WTC11 (cell line): ENCODE measurements around the gene SYTL1. TPM values are rescaled to one million over a fixed set of nuclear protein-coding genes. Genes with fewer than 3 reads are reported as not detected.

Source experiments
- ATAC-seq: fragments of 200-7000 bp; cut with Tn5 transposase; 2 replicates; pipeline ENCODE4 v1.10.0; 2021; ENCODE audit warnings: mild to moderate bottlenecking, moderate library complexity
- CTCF ChIA-PET: fragments of 300-600 bp; sonication (Branson Sonifier 250); formaldehyde crosslinking; loops from one replicate; lab custom pipeline; 2021; ENCODE audit warnings: antibody characterized with exemption; lab: Charles Lee
- POLR2A ChIA-PET: fragments of 350-600 bp; sonication (Branson Sonifier 250); formaldehyde crosslinking; loops from one replicate; lab custom pipeline; 2021; ENCODE audit warnings: antibody characterized with exemption; lab: Charles Lee
- DNase-seq: peaks from one replicate; pipeline ENCODE4 v3.0.0; 2021; ENCODE audit warnings: low spot score
- H3K27ac Mint-ChIP-seq: 2 replicates; pipeline ENCODE4 v1.8.0; 2021; ENCODE audit warnings: mixed read lengths
- H3K27me3 Mint-ChIP-seq: 2 replicates; pipeline ENCODE4 v1.8.0; 2021; ENCODE audit warnings: low read depth, mild to moderate bottlenecking, moderate library complexity, mixed read lengths
- H3K36me3 Mint-ChIP-seq: 2 replicates; pipeline ENCODE4 v1.8.0; 2021; ENCODE audit warnings: mixed read lengths
- H3K4me1 Mint-ChIP-seq: 2 replicates; pipeline ENCODE4 v1.8.0; 2022; ENCODE audit warnings: mixed read lengths
- H3K4me3 Mint-ChIP-seq: 2 replicates; pipeline ENCODE4 v1.8.0; 2021; ENCODE audit warnings: mild to moderate bottlenecking, moderate library complexity, mixed read lengths
- H3K9me3 Mint-ChIP-seq: 2 replicates; pipeline ENCODE4 v1.8.0; 2021; ENCODE audit warnings: mixed read lengths
- ATF1 ChIP-seq: sonication (generic); formaldehyde crosslinking; IDR thresholded peaks from 2 replicates; pipeline ENCODE4 v1.8.1; 2023; ENCODE audit warnings: mild to moderate bottlenecking, moderate library complexity, missing genetic modification reagents
- CBFB ChIP-seq: sonication (generic); formaldehyde crosslinking; IDR thresholded peaks from 2 replicates; pipeline ENCODE4 v1.8.1; 2022; ENCODE audit warnings: mild to moderate bottlenecking, low read depth, missing genetic modification reagents
- CREM ChIP-seq: sonication (generic); formaldehyde crosslinking; IDR thresholded peaks from 2 replicates; pipeline ENCODE4 v1.8.1; 2022; ENCODE audit warnings: mild to moderate bottlenecking, missing genetic modification reagents, moderate library complexity
- ESRRA ChIP-seq: sonication (generic); formaldehyde crosslinking; IDR thresholded peaks from 2 replicates; pipeline ENCODE4 v1.8.1; 2022; ENCODE audit warnings: mild to moderate bottlenecking, missing genetic modification reagents, borderline replicate concordance
- TP53 ChIP-seq: sonication (generic); formaldehyde crosslinking; IDR thresholded peaks from 2 replicates; pipeline ENCODE4 v1.8.1; 2023; ENCODE audit warnings: mild to moderate bottlenecking, missing genetic modification reagents
- ZNF263 ChIP-seq: sonication (generic); formaldehyde crosslinking; IDR thresholded peaks from 2 replicates; pipeline ENCODE4 v1.8.1; 2022; ENCODE audit warnings: low read depth, mild to moderate bottlenecking, moderate library complexity, missing genetic modification reagents
- ZNF532 ChIP-seq: fragments of 250-450 bp; sonication (Bioruptor Pico); IDR thresholded peaks from 2 replicates; pipeline ENCODE4 v1.9.0; 2021; ENCODE audit warnings: mild to moderate bottlenecking, borderline replicate concordance
- total RNA-seq: library from RNA; stranded (reverse); gene quantifications from 3 replicates; pipeline ENCODE4 v1.2.3, GENCODE V29; 2021
- TF ChIP-seq, protein P1 (sequence below): sonication (generic); formaldehyde crosslinking; IDR thresholded peaks from 2 replicates; pipeline ENCODE4 v1.8.1; 2022; ENCODE audit warnings: mild to moderate bottlenecking, missing genetic modification reagents, moderate library complexity, borderline replicate concordance
- TF ChIP-seq, protein P2 (sequence below): fragments of 200-600 bp; IDR thresholded peaks from 2 replicates; pipeline ENCODE4 v1.8.0; 2022; ENCODE audit warnings: antibody characterized with exemption
- TF ChIP-seq, protein P3 (sequence below): fragments of 250-450 bp; sonication (Bioruptor Pico); IDR thresholded peaks from 2 replicates; pipeline ENCODE4 v2.1.2; 2022; ENCODE audit warnings: mild to moderate bottlenecking, moderate library complexity
- TF ChIP-seq, protein P4 (sequence below): sonication (generic); formaldehyde crosslinking; IDR thresholded peaks from 2 replicates; pipeline ENCODE4 v1.8.0; 2022; ENCODE audit warnings: mild to moderate bottlenecking, missing genetic modification reagents
- TF ChIP-seq, protein P5 (sequence below): fragments of 250-450 bp; sonication (Bioruptor Pico); IDR thresholded peaks from 2 replicates; pipeline ENCODE4 v1.9.0; 2021; ENCODE audit warnings: mild to moderate bottlenecking

Gene SYTL1
- total RNA-seq, 1 experiment from 2014 or later: 18.0 TPM

DNA sequence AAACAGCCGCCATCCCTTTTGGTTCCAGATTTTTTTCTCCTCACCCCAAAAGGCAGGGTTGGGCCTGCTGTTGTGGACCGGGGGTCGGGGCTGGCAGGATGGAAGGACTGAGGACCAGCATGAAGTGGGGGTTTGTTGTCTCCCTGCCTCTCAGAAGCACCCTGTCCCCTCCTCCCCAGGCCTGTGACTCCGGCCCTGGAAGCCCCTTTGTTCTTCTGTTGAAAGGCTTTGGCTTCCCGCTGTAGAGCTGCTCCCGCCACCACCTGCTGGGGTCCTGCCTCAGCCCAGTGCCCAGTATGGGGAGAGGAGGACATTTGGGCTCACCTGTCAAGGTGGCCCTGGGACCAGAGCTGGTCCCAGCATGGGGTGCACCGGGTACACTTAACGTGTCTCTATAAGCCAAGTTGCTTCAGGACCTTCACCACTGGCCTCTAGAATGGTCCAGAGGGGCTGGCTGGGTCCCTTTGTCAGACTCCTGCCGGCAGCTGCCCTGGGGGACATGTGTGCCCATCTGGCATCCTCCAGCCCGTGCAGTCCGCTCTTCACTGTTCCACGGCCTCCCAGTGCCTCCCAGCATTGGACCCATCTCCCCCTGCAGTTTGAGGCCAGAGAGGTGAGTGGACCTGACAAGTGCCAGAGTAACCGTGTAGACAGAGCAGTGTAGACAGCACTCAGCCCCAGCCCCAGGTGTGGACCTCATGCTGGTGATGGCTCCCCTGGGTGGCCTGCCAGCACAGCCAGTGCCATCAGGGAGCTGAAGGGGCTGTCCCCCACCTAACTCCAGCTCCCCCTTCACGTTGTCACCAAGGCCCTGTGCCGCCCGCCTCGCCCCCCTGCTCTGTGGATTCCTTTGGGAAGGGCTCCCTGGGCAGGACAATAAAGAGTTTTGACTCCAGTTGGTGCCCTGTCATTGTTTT lies 6.1 kb upstream of the SYTL1 start:
- ChIA-PET CTCF (interaction anchor here (0.7 to 5.4 kb wide), 4 partner anchors 15 to 39 kb away, joined by 3 to 70 read pairs (median 4); no protein-coding TSS in a partner anchor), POLR2A (interaction anchor here (1.4 kb wide), 1 partner anchor 13 kb away, joined by 3 read pairs; no protein-coding TSS in a partner anchor)
- H3K27me3 Mint-ChIP-seq: peaks cover 2% of the 10 kb centered on the region; the same call in 1 of the 2 replicates
- no peaks in the 10 kb centered on the region for H3K9me3 Mint-ChIP-seq
- ATAC-seq: no peak
- DNase-seq: no peak
- TF ChIP-seq, protein P1, sequence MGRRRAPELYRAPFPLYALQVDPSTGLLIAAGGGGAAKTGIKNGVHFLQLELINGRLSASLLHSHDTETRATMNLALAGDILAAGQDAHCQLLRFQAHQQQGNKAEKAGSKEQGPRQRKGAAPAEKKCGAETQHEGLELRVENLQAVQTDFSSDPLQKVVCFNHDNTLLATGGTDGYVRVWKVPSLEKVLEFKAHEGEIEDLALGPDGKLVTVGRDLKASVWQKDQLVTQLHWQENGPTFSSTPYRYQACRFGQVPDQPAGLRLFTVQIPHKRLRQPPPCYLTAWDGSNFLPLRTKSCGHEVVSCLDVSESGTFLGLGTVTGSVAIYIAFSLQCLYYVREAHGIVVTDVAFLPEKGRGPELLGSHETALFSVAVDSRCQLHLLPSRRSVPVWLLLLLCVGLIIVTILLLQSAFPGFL: no peak
- TF ChIP-seq, protein P2, sequence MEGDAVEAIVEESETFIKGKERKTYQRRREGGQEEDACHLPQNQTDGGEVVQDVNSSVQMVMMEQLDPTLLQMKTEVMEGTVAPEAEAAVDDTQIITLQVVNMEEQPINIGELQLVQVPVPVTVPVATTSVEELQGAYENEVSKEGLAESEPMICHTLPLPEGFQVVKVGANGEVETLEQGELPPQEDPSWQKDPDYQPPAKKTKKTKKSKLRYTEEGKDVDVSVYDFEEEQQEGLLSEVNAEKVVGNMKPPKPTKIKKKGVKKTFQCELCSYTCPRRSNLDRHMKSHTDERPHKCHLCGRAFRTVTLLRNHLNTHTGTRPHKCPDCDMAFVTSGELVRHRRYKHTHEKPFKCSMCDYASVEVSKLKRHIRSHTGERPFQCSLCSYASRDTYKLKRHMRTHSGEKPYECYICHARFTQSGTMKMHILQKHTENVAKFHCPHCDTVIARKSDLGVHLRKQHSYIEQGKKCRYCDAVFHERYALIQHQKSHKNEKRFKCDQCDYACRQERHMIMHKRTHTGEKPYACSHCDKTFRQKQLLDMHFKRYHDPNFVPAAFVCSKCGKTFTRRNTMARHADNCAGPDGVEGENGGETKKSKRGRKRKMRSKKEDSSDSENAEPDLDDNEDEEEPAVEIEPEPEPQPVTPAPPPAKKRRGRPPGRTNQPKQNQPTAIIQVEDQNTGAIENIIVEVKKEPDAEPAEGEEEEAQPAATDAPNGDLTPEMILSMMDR: no peak
- TF ChIP-seq ESRRA (no peak), ATF1 (CRISPR knock-in tag) (no peak), CBFB (CRISPR knock-in tag) (no peak), ZNF263 (no peak), TP53 (CRISPR knock-in tag) (no peak), CREM (no peak), ZNF532 (CRISPR knock-in tag) (no peak)
- TF ChIP-seq, protein P3, sequence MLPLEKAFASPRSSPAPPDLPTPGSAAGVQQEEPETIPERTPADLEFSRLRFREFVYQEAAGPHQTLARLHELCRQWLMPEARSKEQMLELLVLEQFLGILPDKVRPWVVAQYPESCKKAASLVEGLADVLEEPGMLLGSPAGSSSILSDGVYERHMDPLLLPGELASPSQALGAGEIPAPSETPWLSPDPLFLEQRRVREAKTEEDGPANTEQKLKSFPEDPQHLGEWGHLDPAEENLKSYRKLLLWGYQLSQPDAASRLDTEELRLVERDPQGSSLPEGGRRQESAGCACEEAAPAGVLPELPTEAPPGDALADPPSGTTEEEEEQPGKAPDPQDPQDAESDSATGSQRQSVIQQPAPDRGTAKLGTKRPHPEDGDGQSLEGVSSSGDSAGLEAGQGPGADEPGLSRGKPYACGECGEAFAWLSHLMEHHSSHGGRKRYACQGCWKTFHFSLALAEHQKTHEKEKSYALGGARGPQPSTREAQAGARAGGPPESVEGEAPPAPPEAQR (CRISPR knock-in tag): no peak
- TF ChIP-seq, protein P4, sequence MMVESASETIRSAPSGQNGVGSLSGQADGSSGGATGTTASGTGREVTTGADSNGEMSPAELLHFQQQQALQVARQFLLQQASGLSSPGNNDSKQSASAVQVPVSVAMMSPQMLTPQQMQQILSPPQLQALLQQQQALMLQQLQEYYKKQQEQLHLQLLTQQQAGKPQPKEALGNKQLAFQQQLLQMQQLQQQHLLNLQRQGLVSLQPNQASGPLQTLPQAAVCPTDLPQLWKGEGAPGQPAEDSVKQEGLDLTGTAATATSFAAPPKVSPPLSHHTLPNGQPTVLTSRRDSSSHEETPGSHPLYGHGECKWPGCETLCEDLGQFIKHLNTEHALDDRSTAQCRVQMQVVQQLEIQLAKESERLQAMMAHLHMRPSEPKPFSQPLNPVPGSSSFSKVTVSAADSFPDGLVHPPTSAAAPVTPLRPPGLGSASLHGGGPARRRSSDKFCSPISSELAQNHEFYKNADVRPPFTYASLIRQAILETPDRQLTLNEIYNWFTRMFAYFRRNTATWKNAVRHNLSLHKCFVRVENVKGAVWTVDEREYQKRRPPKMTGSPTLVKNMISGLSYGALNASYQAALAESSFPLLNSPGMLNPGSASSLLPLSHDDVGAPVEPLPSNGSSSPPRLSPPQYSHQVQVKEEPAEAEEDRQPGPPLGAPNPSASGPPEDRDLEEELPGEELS (CRISPR knock-in tag): no peak
- TF ChIP-seq, protein P5, sequence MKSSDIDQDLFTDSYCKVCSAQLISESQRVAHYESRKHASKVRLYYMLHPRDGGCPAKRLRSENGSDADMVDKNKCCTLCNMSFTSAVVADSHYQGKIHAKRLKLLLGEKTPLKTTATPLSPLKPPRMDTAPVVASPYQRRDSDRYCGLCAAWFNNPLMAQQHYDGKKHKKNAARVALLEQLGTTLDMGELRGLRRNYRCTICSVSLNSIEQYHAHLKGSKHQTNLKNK: no peak
- H3K4me1 Mint-ChIP-seq: peaks cover 10% of the 10 kb centered on the region
- H3K36me3 Mint-ChIP-seq: peaks cover 21% of the 10 kb centered on the region
- H3K4me3 Mint-ChIP-seq: no peak overlapping the region
- no peak overlapping the region for H3K27ac Mint-ChIP-seq
